ENCODE measurements around the gene ATL2.

GRCh38 chr2:38284971-38285370 lies 92.1 kb downstream of the ATL2 start:
- TF ChIP-seq EP300 (IDR thresholded peaks at IDR 0.05; ENCODE audit: borderline replicate concordance) (peak; percentile 25; the same call in 1 of the 2 replicates), TAF1 (IDR thresholded peaks at IDR 0.05; ENCODE audit: low read depth) (no peak), MAX (IDR thresholded peaks at IDR 0.05) (no peak), NFIC (IDR thresholded peaks at IDR 0.05) (no peak), CEBPB (IDR thresholded peaks at IDR 0.05) (no peak), RAD21 (IDR thresholded peaks at IDR 0.05; ENCODE audit: low read depth) (no peak), REST (IDR thresholded peaks at IDR 0.05; ENCODE audit: low read depth) (no peak), EGR1 (IDR thresholded peaks at IDR 0.05) (no peak), ZBTB7A (IDR thresholded peaks at IDR 0.05; ENCODE audit: low read depth) (no peak), YY1 (IDR thresholded peaks at IDR 0.05; ENCODE audit: low read depth) (no peak), TCF12 (IDR thresholded peaks at IDR 0.05; ENCODE audit: low read depth) (0 out of 2 replicates have a peak, but pooled peaks have one; percentile 18), USF1 (IDR thresholded peaks at IDR 0.05) (no peak)
